Gastrocnemius medialis (tissue), 4 donors: ENCODE results near the gene FGF14. TPM values are rescaled to one million over a fixed set of nuclear protein-coding genes. Genes with fewer than 3 reads are reported as not detected.

Source experiments
- ATAC-seq, 2 donors: fragments of 150-250 bp; one replicate each; pipeline ENCODE4 v1.9.1; 2016
- DNase-seq, 2 donors: peaks; one replicate each; pipeline ENCODE4 v3.0.0-alpha.2; 2019
- H3K27ac ChIP-seq, 4 donors: fragments of 200-600 bp; sonication (generic); 1 replicate in 1 of 4; 2 replicates in 3 of 4; pipeline ENCODE4 v1.5.1; 2016 to 2018; ENCODE audit warnings: mild to moderate bottlenecking in 2 of 4, moderate library complexity in 1 of 4
- H3K27me3 ChIP-seq, 3 donors: fragments of 200-600 bp; sonication (generic) in 2 of 3; 1 replicate in 1 of 3; 2 replicates in 2 of 3; pipeline versions ENCODE4 v1.5.1 to v1.6.0; 2016 to 2019; ENCODE audit warnings: mild to moderate bottlenecking in 1 of 3, moderate library complexity in 1 of 3
- H3K36me3 ChIP-seq, 2 donors: fragments of 200-600 bp; sonication (generic) in 1 of 2; one replicate each; pipeline ENCODE4 v1.5.1; 2017 to 2018
- H3K4me1 ChIP-seq, 2 donors: fragments of 200-600 bp; sonication (generic) in 1 of 2; one replicate each; pipeline ENCODE4 v1.5.1; 2016 to 2017; ENCODE audit warnings: mild to moderate bottlenecking in 2 of 2
- H3K4me3 ChIP-seq, 4 donors: fragments of 200-600 bp; sonication (generic) in 3 of 4; 1 replicate in 1 of 4; 2 replicates in 3 of 4; pipeline ENCODE4 v1.5.1; 2016 to 2019; ENCODE audit warnings: mild to moderate bottlenecking in 2 of 4
- H3K9me3 ChIP-seq, 3 donors: fragments of 200-600 bp; sonication (generic) in 2 of 3; 1 replicate in 1 of 3; 2 replicates in 2 of 3; pipeline ENCODE4 v1.5.1; 2016 to 2019
- CTCF ChIP-seq, 5 experiments: fragments of 450-650 bp in 3 of 5; fragments of 200-600 bp in 2 of 5; sonication (generic) in 2 of 5; IDR thresholded peaks in 4 of 5; conservative IDR thresholded peaks in 1 of 5; 1 replicate in 4 of 5; 2 replicates in 1 of 5; pipeline ENCODE4 v1.5.1; 2016 to 2019; ENCODE audit warnings: antibody characterized with exemption in 5 of 5, mild to moderate bottlenecking in 3 of 5, moderate library complexity in 3 of 5
- POLR2A ChIP-seq, 2 donors: fragments of 450-650 bp; IDR thresholded peaks; one replicate each; pipeline ENCODE4 v1.6.1; 2017; ENCODE audit warnings: antibody characterized with exemption in 2 of 2, mild to moderate bottlenecking in 2 of 2, moderate library complexity in 2 of 2
- in situ Hi-C, 4 donors: fragments of 200-750 bp; cut with MboI; loops; one replicate each; pipeline versions ENCODE4 v1.15.0 to v1.8.0; 2017; ENCODE audit warnings: low sequenced_read_pairs in 4 of 4
- intact Hi-C: fragments of 100-400 bp; cut with DNase I; formaldehyde crosslinking; loops from one replicate; pipeline ENCODE4 v1.15.1; 2023; ENCODE audit warnings: low total_unique reads
- total RNA-seq, 4 donors: library from RNA; depleted of rRNA; stranded (reverse); fragments of >200 nt; gene quantifications; one replicate each; pipeline versions ENCODE4 v1.1.0 to v1.2.3, GENCODE V29; 2016

The FGF14 gene
- total RNA-seq, 4 donors from 2014 or later, result 0.02 TPM; not detected in 3

- no peak for DNase-seq
- in situ Hi-C loops, result no loop called here
- Histone ChIP-seq H3K4me1 (no peaks in the 10 kb centered on the region), H3K27ac (no peak overlapping the region), H3K9me3 (no peaks in the 10 kb centered on the region), H3K27me3 (no peaks in the 10 kb centered on the region), H3K4me3 (no peak overlapping the region), H3K36me3 (no peaks in the 10 kb centered on the region)
- intact Hi-C loops, result no loop called here
- no peak for TF ChIP-seq CTCF (IDR thresholded peaks at IDR 0.05 in 4 of 5, conservative IDR thresholded peaks at IDR 0.05 in 1 of 5)
- TF ChIP-seq POLR2A (IDR thresholded peaks at IDR 0.05), result no peak
- ATAC-seq, result no peak
These were observed 168.2 kb downstream of the FGF14 start for GRCh38 chr13:102233566-102234208.

- DNase-seq (no peak), ATAC-seq (no peak)
- intact Hi-C loops, result no loop called here
- in situ Hi-C loops, result no loop called here
- Histone ChIP-seq H3K4me1 (no peaks in the 10 kb centered on the region), H3K27ac (no peak overlapping the region), H3K36me3 (no peaks in the 10 kb centered on the region), H3K27me3 (no peaks in the 10 kb centered on the region), H3K9me3 (no peaks in the 10 kb centered on the region), H3K4me3 (no peak overlapping the region)
- no peak for TF ChIP-seq POLR2A (IDR thresholded peaks at IDR 0.05)
- TF ChIP-seq CTCF (IDR thresholded peaks at IDR 0.05 in 4 of 5, conservative IDR thresholded peaks at IDR 0.05 in 1 of 5), result no peak
These were observed 170.4 kb downstream of the FGF14 start for GRCh38 chr13:102231479-102231878.

DNA sequence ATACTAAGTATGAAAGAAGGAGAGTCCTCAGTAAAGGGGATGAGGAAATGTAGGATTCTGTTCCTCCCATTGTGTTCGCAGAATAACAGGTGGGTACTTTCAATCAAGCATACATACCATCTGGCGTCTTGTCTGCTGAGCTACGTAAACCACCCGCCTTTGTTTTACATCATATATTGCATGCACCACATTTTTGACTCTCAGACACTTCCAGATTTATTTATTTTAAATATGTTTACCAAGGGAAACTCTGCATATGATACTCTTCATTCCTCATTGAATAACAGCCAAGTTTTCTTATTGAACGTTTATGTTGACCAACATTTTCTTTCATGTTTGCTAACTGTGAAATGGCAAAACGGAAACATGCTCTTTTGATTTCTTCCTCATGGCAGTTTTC, 174.1 kb downstream of the FGF14 start:
- DNase-seq (no peak), ATAC-seq (no peak)
- Histone ChIP-seq H3K27ac (no peak overlapping the region), H3K9me3 (no peaks in the 10 kb centered on the region), H3K4me1 (no peaks in the 10 kb centered on the region), H3K36me3 (no peaks in the 10 kb centered on the region), H3K27me3 (no peaks in the 10 kb centered on the region), H3K4me3 (no peak overlapping the region)
- TF ChIP-seq POLR2A (IDR thresholded peaks at IDR 0.05), result no peak
- in situ Hi-C loops, result no loop called here
- intact Hi-C loops, result no loop called here

DNA sequence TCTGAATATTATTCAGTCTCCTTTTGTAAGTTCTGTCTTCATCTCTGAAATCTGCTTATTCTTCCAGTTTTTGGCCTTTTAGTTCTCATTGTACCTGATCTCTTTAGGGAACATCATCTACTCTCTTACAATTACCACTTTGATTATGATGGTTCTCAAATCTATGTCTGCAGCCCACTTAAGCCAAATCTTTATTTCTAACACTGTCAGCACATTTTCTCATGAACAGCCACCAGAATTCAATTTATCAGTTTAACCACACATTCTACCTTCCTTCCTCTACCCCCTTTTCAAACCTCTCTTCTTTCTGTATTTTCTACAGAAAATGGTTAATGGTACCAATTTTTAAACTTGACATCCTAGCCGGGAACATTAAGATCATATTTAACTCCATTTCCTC, 175.3 kb downstream of the FGF14 start:
- Histone ChIP-seq H3K9me3 (no peaks in the 10 kb centered on the region), H3K4me1 (no peaks in the 10 kb centered on the region), H3K4me3 (no peak overlapping the region), H3K36me3 (no peaks in the 10 kb centered on the region), H3K27ac (no peak overlapping the region), H3K27me3 (no peaks in the 10 kb centered on the region)
- DNase-seq (no peak), ATAC-seq (no peak)
- intact Hi-C loops, result no loop called here
- in situ Hi-C loops, result no loop called here
- TF ChIP-seq POLR2A (IDR thresholded peaks at IDR 0.05) (no peak), CTCF (IDR thresholded peaks at IDR 0.05 in 4 of 5, conservative IDR thresholded peaks at IDR 0.05 in 1 of 5) (no peak)

DNA sequence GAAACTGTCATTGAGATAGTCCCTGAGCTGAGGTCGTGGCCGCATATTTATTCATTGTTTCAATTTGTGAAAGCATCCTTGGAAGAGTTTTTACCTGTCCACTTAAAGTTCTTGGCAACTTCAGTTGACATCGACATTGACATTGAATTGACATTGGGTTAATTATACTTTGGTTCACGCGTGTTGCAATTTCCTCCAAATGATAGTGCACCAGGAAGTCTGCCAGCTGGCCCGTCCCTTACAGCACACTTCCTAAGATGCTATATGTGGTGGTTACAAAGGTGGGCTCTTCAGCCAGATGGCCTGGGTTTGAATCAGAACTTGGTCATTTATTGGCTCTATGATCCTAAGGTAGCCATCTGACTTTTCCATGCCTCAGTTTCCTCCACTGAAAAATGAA, 176.0 kb downstream of the FGF14 start:
- in situ Hi-C loops (no loop called here), intact Hi-C loops (no loop called here)
- ATAC-seq (no peak), DNase-seq (no peak)
- H3K36me3 ChIP-seq, result no peaks in the 10 kb centered on the region
- H3K9me3 ChIP-seq, result no peaks in the 10 kb centered on the region
- H3K4me3 ChIP-seq, result no peak overlapping the region
- H3K27ac ChIP-seq, result no peak overlapping the region
- no peaks in the 10 kb centered on the region for H3K4me1 ChIP-seq
- TF ChIP-seq CTCF (IDR thresholded peaks at IDR 0.05 in 4 of 5, conservative IDR thresholded peaks at IDR 0.05 in 1 of 5) (no peak), POLR2A (IDR thresholded peaks at IDR 0.05) (no peak)
- H3K27me3 ChIP-seq, result no peaks in the 10 kb centered on the region
